Measurements from ENCODE around the gene EIF4A2.

DNA sequence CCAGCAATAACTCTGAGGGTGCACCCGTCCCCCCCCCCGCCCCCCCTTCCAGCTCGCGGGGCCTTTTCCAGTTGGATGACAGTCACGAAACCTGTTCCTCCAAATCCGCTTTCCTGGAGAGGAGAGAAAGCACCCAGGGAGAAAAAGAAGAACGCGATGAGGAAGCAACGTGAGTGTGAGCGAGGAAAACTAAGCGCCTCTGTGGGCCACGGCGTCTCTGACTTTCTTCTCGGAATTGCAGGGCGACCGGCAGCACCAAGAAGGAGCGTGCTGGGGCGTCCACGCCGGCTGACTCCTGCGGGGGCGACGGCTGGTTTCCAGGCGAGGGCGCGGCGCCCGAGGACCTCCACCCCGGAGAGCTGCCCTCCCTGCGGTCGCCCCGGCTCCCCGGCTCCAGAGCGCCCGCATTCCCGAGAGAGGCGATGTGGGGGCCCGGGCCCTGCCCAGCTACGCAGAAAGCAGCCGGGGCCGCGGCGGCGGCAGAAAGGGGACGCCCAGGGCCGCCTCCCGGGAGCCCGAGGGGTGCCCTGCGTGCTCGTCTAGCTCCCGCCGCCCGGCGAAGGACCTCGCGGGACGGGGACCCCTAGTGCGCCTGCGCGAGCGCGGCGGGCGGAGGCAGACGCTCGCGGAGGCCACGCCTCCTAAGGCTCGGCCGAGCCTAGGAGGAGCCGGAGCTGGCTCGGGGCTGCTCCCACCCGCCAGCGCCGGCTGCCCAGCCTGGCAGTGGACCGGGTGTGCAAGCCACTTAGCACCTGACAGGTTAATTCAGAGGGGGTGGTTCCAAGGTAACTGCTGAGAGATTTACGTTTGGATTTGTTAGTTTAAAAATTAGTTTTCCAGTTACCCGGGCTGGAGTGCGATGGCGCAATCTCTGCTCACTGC, 43.8 kb downstream of the EIF4A2 start:
- TF ChIP-seq, protein P1, sequence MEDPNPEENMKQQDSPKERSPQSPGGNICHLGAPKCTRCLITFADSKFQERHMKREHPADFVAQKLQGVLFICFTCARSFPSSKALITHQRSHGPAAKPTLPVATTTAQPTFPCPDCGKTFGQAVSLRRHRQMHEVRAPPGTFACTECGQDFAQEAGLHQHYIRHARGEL (CRISPR knock-in tag; IDR thresholded peaks at IDR 0.05): no peak
- TF ChIP-seq, protein P2, sequence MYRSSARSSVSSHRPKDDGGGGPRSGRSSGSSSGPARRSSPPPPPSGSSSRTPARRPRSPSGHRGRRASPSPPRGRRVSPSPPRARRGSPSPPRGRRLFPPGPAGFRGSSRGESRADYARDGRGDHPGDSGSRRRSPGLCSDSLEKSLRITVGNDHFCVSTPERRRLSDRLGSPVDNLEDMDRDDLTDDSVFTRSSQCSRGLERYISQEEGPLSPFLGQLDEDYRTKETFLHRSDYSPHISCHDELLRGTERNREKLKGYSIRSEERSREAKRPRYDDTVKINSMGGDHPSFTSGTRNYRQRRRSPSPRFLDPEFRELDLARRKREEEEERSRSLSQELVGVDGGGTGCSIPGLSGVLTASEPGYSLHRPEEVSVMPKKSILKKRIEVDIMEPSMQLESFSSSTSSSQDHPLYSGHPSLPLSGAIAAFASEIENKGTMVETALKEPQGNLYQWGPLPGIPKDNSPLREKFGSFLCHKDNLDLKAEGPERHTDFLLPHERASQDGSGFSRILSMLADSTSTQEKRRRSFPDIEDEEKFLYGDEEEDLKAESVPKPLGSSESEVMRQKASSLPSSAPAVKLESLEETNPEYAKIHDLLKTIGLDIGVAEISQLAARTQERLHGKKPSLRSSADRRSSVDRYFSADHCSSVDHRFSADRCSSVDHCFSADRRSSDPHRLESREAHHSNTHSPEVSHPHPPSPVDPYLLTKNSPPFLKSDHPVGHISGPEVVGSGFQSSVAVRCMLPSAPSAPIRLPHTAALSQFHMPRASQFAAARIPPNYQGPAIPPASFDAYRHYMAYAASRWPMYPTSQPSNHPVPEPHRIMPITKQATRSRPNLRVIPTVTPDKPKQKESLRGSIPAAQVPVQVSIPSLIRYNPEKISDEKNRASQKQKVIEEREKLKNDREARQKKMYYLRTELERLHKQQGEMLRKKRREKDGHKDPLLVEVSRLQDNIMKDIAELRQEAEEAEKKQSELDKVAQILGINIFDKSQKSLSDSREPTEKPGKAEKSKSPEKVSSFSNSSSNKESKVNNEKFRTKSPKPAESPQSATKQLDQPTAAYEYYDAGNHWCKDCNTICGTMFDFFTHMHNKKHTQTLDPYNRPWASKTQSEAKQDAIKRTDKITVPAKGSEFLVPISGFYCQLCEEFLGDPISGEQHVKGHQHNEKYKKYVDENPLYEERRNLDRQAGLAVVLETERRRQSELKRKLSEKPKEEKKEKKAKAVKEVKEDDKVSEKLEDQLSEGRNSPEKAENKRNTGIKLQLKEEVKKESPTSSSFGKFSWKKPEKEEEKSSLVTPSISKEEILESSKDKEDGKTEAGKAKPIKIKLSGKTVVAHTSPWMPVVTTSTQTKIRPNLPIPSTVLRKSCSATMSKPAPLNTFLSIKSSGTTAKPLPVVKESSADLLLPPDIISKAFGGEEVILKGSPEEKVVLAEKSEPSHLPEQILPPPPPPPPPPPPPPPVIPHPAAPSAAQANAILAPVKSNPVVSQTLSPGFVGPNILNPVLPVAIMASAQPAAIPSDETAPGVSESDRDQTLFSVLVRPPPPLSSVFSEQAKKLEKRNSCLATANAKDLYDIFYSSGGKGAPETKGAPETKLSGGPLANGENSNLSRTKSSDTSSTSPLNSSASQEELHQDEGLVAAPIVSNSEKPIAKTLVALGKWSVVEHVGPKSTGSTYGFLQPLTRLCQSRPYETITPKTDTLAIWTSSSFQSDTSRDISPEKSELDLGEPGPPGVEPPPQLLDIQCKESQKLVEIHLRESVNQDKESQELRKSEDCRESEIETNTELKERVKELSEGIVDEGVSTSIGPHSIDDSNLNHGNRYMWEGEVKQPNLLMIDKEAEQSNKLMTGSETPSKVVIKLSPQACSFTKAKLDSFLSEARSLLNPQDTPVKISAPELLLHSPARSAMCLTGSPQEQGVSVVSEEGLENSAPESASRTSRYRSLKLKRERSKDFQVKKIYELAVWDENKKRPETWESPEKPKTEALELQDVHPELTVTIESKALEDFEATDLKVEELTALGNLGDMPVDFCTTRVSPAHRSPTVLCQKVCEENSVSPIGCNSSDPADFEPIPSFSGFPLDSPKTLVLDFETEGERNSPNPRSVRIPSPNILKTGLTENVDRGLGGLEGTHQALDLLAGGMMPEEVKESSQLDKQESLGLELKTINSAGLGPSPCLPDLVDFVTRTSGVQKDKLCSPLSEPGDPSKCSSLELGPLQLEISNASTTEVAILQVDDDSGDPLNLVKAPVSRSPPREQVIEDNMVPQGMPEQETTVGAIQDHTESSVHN (CRISPR knock-in tag; IDR thresholded peaks at IDR 0.05): no peak
- TF ChIP-seq TCF7 (IDR thresholded peaks at IDR 0.05; ENCODE audit: low read depth) (no peak), ERF (CRISPR knock-in tag; IDR thresholded peaks at IDR 0.05) (peak; percentile 57), ZNF160 (CRISPR knock-in tag; IDR thresholded peaks at IDR 0.05) (no peak), NCOR1 (IDR thresholded peaks at IDR 0.05; ENCODE audit: borderline replicate concordance, low read length) (no peak)
- TF ChIP-seq, protein P3, sequence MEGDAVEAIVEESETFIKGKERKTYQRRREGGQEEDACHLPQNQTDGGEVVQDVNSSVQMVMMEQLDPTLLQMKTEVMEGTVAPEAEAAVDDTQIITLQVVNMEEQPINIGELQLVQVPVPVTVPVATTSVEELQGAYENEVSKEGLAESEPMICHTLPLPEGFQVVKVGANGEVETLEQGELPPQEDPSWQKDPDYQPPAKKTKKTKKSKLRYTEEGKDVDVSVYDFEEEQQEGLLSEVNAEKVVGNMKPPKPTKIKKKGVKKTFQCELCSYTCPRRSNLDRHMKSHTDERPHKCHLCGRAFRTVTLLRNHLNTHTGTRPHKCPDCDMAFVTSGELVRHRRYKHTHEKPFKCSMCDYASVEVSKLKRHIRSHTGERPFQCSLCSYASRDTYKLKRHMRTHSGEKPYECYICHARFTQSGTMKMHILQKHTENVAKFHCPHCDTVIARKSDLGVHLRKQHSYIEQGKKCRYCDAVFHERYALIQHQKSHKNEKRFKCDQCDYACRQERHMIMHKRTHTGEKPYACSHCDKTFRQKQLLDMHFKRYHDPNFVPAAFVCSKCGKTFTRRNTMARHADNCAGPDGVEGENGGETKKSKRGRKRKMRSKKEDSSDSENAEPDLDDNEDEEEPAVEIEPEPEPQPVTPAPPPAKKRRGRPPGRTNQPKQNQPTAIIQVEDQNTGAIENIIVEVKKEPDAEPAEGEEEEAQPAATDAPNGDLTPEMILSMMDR (CRISPR knock-in tag; IDR thresholded peaks at IDR 0.05): no peak
